Measurements from ENCODE around the gene EID2. TPM values are rescaled to one million over a fixed set of nuclear protein-coding genes. Genes with fewer than 3 reads are reported as not detected.

Gene EID2
- total RNA-seq, 4 donors from 2014 or later = 6.0 to 10.5 (median 9.5) TPM

- Histone ChIP-seq H3K9me3 (no peaks in the 10 kb centered on the region), H3K4me1 (peaks cover 5 to 28% (median 12%) of the 10 kb centered on the region in 3 donors), H3K27me3 (no peaks in the 10 kb centered on the region), H3K36me3 (no peaks in the 10 kb centered on the region), H3K27ac (peak overlapping the region; percentile 50 to 90 (median 76)), H3K4me3 (peak overlapping the region; percentile 42 to 86 (median 60))
- TF ChIP-seq, protein P1, sequence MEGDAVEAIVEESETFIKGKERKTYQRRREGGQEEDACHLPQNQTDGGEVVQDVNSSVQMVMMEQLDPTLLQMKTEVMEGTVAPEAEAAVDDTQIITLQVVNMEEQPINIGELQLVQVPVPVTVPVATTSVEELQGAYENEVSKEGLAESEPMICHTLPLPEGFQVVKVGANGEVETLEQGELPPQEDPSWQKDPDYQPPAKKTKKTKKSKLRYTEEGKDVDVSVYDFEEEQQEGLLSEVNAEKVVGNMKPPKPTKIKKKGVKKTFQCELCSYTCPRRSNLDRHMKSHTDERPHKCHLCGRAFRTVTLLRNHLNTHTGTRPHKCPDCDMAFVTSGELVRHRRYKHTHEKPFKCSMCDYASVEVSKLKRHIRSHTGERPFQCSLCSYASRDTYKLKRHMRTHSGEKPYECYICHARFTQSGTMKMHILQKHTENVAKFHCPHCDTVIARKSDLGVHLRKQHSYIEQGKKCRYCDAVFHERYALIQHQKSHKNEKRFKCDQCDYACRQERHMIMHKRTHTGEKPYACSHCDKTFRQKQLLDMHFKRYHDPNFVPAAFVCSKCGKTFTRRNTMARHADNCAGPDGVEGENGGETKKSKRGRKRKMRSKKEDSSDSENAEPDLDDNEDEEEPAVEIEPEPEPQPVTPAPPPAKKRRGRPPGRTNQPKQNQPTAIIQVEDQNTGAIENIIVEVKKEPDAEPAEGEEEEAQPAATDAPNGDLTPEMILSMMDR (IDR thresholded peaks at IDR 0.05) = no peak
- TF ChIP-seq POLR2A (IDR thresholded peaks at IDR 0.05) = no peak
- intact Hi-C loops (cut with DNase I) = loop anchor here (10.0 kb wide), 2 partner anchors 57 to 97 kb away; partner anchors contain the start of gene RPS16
- WGBS, 2 donors = 26 to 47% methylated on average over 14 of the region's 14 CpGs
- no peak for DNase-seq
These were observed 8.1 kb downstream of the EID2 start for GRCh38 chr19:39531834-39532232.

DNA sequence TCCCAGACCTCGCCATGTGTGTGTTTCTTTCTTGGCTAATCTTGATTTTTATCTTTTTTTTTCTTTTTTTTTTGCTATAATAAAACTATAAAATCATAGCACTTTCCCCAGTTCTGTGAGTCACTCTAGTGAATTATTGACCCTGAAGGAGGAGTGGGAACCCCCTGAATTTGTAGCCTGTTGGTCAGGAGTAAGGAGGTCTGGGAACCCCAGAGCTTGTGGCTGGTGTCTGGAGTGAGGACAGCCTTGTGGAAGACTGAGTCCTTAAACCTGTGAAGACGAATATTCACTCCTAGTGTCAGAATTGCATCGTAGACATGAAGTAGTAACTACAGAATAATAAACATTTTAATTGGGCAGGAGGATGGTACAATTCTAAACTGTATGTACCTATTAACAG, 14.8 kb downstream of the EID2 start:
- WGBS, 2 donors = 90 to 98% methylated on average over 3 of the region's 3 CpGs
- intact Hi-C loops (cut with DNase I) = no loop called here
- peaks cover 0 to under 1% (median 0%) of the 10 kb centered on the region in 3 donors for H3K4me1 ChIP-seq
- H3K36me3 ChIP-seq = no peaks in the 10 kb centered on the region
- DNase-seq = no peak
- no peak overlapping the region for H3K27ac ChIP-seq
- H3K4me3 ChIP-seq = no peak overlapping the region
- H3K9me3 ChIP-seq = no peaks in the 10 kb centered on the region
- H3K27me3 ChIP-seq = no peaks in the 10 kb centered on the region
- TF ChIP-seq, protein P1 (IDR thresholded peaks at IDR 0.05) = no peak
- TF ChIP-seq POLR2A (IDR thresholded peaks at IDR 0.05) = no peak

DNA sequence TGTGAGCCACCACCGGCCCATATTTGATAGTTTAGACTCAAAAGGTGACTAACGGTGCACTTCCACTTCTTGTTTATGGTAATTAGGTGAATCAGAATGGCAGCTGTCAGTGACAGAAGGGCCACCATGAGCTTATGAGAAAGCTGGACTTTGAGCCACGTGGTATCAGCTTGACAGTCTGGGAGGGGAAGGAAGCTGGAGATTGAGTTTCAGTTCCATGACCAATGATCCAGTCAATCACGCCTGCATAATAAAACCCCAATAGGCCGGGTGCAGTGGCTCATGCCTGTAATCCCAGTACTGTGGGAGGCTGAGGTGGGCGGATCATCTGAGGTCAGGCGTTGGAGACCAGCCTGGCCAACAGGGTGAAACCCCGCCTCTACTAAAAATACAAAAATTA, 15.5 kb downstream of the EID2 start:
- Histone ChIP-seq H3K4me3 (no peak overlapping the region), H3K36me3 (no peaks in the 10 kb centered on the region), H3K9me3 (no peaks in the 10 kb centered on the region), H3K4me1 (no peaks in the 10 kb centered on the region), H3K27me3 (no peaks in the 10 kb centered on the region), H3K27ac (no peak overlapping the region)
- WGBS, 2 donors = 79 to 88% methylated on average over 5 to 8 of the region's 8 CpGs
- TF ChIP-seq, protein P1 (IDR thresholded peaks at IDR 0.05) = no peak
- TF ChIP-seq POLR2A (IDR thresholded peaks at IDR 0.05) = no peak
- intact Hi-C loops (cut with DNase I) = no loop called here
- DNase-seq = no peak

DNA sequence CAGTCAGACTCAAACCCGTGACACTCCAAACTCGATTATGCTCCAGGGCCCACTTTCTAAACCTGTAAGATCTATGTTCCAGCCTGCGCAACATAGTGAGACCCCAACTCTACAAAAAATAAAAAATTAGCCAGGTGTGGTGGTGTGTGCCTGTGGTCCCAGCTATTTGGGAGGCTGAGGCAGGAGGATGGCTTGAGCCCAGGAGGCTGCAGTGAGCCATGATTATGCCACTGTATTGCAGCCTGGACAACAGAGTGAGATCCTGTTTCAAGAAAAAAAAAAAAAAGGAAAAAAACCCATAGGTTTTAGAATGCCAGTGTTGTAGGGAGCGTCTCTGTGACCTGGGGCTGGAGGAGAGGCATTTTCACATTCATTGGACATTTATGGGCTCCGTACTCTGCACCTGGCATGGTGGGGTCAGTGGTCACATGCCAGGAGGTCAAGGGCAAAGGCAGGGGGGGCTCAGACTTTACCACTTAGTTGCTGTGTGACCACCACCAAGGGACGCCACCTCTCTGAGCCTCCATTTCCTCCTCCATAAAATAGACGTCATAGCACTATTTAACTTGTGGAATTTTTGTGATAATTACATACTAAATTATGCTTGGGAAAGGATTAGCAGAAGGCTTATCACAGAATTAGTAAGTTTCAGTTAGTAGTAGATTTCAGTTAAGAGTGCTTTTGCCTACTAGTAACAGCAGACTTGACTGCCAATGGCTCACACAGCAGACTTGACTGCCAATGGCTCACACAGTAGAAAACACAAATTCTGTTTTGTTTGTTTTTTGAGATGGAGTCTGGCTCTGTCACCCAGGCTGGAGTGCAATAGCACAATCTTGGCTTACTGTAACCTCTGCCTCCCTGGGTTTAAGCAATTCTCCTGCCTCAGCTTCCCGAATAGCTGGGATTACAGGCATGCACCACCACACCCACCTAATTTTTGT, 19.1 kb downstream of the EID2 start:
- Histone ChIP-seq H3K27me3 (peaks cover 0 to 31% (median 5%) of the 10 kb centered on the region in 4 donors), H3K4me1 (peaks cover 0 to 5% (median 1%) of the 10 kb centered on the region in 3 donors), H3K9me3 (no peaks in the 10 kb centered on the region), H3K36me3 (no peaks in the 10 kb centered on the region), H3K4me3 (no peak overlapping the region), H3K27ac (no peak overlapping the region)
- DNase-seq = no peak
- TF ChIP-seq POLR2A (IDR thresholded peaks at IDR 0.05) = no peak
- TF ChIP-seq, protein P1 (IDR thresholded peaks at IDR 0.05) = no peak
- intact Hi-C loops (cut with DNase I) = no loop called here
- WGBS, 2 donors = 76 to 84% methylated on average over 7 to 8 of the region's 8 CpGs

GRCh38 chr19:39518975-39519374, 21.0 kb downstream of the EID2 start:
- 46 to 66% methylated on average over 6 to 9 of the region's 9 CpGs for WGBS, 2 donors
- intact Hi-C loops (cut with DNase I) = no loop called here

More at GRCh38 chr19:39518975-39519374, 21.0 kb downstream of the EID2 start:
- TF ChIP-seq, protein P1 (IDR thresholded peaks at IDR 0.05) = no peak
- no peak for TF ChIP-seq POLR2A (IDR thresholded peaks at IDR 0.05)
- Histone ChIP-seq H3K9me3 (no peaks in the 10 kb centered on the region), H3K27me3 (peaks cover 6 to 50% (median 21%) of the 10 kb centered on the region in 4 donors), H3K27ac (no peak overlapping the region), H3K36me3 (no peaks in the 10 kb centered on the region), H3K4me3 (no peak overlapping the region), H3K4me1 (peaks cover 6 to 18% (median 13%) of the 10 kb centered on the region in 3 donors)
- DNase-seq = no peak
